GM18867 (cell line): ENCODE results near the gene NPAS2.
A peak's percentile ranks its signal among the peaks of the same experiment; 100 is the strongest.

Source experiments
- ATAC-seq: cut with Tn5 transposase; IDR thresholded peaks from one replicate; pipeline ENCODE4 v1.9.1; 2021; ENCODE audit warnings: mild to moderate bottlenecking, moderate library complexity; ENCODE audit not compliant: unreplicated experiment

Gene NPAS2

DNA sequence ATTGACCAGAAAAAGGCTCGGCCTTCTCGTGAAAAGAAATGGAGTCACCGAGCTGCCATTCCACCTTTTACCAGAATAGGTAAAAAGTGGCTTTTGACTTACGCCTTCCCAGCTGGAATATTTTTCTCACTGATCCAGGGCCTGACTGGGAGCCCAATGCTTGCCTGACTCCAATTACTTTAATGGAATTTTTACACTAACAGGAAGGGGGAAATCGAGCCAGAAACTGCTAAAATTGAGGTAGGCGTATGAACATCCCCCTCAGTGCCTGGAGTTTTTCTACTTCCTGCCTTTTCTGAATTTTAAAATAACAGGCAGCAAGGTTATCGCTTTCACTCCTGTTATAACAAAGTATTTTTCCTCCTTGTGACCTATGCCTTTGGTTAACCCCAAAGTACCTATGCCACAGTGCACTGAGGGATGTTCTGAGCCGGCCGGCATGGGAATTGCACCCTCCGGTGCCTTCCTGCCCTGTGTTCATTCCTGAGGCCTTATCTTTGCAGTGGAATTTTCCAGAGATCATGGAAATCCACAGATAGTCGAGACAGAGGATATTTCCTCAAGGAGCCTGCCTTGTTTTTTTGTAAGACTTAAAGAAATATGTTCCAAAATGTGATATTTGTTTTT, 163.9 kb downstream of the NPAS2 start:
- ATAC-seq: no peak

DNA sequence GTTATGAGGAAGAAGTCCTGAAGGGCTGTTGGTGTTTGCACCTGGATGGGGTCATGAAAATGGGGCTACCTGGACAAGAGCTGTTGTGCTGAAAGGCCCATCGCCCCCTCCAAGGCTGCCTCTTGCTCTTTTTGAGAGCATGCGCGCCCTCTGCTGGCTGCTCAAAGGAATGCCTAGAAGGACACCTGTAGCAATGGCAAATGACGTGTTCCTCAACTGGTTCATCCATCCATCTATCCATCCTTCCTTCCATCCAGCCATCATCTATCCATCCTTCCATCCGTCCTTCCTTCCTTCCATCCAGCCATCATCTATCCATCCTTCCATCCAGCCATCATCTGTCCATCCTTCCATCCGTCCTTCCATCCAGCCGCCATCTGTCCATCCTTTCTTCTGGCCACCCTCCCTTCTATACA, 165.0 kb downstream of the NPAS2 start:
- ATAC-seq: peak; percentile 73

DNA sequence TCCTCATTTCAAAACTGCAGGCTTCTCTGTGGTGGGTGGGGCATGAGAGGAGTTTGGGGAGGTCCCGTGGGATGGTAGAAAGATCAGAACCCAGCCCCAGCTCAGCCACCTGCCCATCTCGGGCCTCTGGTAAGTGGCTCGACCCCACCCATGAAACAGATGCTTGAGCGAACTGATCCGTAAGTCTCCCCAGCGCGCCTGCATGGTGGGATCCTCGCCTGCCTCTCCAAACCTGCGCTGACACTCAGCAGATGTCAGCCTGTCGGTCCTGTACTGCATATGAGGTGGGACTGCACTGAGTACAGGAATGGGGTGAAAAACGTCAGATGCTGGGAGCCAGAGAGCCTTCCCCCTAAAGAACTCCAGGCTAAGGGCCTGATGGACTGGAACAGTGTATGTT, 166.2 kb downstream of the NPAS2 start:
- ATAC-seq: no peak

DNA sequence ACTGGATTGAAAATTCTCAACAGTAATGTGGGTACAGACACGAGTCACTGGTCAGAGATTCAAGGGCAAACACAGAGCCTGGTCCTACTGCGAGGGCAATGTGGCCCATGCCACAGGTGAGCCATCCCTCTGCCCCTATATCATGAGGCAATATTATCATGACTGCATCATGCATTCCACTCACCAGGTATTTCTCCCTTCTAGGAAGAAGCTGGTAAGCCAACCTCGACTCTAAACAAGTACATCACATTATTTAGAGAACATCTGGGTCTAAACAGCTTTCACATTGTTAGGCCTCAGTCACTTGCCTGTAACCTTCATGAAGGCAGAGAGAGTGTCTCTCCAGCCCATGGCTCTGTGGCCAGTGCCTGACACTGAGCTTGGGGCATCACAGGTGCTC, 167.6 kb downstream of the NPAS2 start:
- ATAC-seq: no peak

DNA sequence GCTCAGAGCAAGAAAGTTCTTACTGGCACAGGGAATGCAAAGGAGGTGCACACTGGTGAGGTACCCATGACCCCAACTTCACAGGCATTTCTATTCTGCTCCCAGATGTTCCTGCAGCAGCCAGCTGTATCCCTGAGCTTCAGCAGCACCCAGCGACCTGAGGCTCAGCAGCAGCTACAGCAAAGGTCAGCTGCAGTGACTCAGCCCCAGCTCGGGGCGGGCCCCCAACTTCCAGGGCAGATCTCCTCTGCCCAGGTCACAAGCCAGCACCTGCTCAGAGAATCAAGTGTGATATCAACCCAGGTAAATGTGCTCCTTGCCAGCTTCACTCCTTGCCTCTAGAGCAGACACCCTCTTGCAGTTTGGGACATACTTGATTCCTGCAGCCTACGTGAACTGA, 168.0 kb downstream of the NPAS2 start:
- no peak for ATAC-seq

DNA sequence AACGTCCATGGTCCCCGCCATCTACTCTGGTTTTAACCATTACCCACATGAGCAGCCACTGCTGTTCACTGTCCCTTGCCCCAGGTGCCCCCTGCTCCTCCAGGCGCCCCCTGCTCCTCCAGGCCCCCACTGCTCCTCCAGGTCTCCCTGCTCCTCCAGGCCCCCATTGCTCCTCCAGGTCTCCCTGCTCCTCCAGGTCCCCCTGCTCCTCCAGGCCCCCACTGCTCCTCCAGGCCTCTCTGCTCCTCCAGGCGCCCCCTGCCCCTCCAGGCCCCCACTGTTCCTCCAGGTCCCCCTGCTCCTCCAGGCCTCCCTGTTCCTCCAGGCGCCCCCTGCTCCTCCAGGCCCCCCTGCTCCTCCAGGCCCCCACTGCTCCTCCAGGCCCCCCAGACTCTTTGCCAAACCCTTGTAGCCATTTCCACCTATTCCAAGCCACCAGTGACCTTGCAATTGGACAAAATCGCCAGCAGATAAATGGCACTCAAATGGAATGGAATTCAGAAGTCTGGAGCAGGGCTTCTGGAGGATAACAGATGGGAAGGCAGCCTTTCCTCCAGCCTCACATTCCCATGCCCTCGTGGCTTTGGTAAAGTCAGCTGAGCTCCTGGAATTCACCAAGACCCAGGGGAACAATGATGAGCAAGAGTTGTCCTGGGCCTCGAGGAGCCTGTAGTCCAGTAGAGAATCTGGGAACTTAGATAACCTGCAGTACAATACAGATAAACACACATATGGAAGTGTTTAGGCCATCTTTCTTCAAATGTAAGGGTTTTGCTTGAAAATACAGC, 168.9 kb downstream of the NPAS2 start:
- no peak for ATAC-seq

DNA sequence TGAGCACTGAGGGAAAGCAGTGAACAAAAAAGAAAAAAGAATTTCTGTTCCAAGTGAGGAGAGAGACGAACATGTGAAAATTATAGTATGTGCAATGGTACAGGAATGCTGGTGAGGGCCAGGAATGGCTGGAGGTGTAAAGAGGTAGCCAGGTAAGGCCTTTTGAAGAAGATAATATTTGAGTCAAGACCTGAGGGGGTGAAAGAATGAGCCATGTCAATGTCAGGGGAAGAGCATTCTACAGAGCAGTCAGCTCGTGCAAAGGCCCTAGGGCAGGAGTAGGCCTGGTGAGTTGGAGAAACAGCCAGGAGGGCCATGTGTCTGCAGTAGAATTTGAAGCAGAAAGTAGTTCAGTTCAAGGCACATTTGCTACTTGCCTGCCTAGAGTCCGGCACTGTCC, 169.7 kb downstream of the NPAS2 start:
- no peak for ATAC-seq

DNA sequence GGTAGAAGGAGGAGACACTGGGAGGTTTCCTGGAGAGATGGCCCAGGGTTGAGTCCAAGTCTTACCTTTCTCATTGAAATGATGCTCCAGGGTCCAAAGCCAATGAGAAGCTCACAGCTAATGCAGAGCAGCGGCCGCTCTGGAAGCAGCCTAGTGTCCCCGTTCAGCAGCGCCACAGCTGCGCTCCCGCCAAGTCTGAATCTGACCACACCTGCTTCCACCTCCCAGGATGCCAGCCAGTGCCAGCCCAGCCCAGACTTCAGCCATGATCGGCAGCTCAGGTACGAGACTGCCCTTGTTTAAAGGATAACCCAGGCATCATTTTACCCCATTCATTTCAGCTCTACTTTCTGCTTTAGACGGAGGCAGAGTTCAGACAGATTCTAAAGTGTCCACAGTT, 170.2 kb downstream of the NPAS2 start:
- ATAC-seq: no peak

DNA sequence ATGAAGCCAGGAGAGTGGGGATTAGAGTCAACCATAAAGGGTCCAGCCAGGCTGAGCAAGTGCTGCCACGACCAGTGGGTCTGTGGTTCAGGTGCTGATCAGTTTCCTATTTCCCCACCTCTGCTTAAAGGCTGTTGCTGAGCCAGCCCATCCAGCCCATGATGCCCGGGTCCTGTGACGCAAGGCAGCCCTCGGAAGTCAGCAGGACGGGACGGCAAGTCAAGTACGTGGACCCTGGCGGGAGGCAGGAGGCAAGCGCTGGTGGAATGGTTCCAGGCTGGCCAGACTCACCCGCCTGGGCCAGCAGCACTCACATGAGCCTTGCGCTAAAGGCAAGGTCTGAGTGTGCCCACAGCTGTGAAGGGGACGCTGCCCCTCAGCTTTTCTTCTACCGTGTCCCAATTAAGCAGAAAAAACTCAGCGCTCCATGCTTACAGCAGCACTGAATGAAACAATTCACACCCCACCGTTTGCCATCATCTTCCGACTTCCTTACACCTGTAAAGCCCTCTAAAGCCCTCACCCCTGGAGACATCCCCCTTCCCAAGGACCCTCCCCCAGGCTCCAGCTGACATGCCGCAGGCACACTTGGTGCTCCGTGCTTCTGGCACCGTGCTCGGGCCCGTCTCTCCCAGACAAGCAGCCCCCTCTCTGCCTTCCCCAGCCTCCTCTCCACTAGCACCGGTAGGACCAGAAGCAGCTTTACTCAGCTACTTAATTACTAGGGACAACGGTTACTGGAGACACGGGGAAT, 170.9 kb downstream of the NPAS2 start:
- ATAC-seq: no peak

DNA sequence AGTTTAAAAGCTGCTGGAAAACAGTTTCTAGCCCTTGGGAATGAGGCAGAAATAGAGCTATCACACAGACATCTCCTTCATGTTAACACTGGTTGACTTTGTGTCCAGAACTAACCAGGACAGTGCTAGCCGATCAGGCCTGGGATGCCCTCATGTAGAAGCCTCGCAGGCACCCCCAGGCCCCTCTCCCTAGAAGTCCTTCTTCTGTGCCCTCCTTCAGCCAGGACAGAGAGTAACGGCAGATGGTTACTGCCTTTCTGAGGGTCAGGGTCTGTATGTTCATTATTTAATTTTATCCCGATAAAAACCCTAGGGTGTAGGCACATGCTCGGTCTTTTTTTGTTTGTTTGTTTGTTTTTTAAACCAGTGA, 171.4 kb downstream of the NPAS2 start:
- no peak for ATAC-seq

DNA sequence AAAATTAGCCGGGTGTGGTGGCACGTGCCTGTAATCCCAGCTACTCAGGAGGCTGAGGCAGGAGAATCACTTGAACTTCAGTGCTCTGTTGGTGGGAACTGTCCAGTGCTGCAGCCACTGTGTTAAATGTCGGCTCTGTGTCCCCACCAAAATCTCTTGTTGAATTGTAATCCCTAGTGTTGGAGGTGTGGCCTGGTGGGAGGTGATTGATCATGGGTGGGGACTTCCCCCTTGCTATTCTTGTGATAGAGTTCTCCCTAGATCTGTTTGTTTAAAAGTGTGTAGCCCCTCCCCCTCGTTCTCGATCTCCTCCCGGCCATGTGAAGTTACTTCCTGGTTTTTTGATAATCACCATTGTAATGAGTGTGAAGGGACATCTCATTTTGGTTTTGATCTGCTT, 172.3 kb downstream of the NPAS2 start:
- ATAC-seq: no peak

DNA sequence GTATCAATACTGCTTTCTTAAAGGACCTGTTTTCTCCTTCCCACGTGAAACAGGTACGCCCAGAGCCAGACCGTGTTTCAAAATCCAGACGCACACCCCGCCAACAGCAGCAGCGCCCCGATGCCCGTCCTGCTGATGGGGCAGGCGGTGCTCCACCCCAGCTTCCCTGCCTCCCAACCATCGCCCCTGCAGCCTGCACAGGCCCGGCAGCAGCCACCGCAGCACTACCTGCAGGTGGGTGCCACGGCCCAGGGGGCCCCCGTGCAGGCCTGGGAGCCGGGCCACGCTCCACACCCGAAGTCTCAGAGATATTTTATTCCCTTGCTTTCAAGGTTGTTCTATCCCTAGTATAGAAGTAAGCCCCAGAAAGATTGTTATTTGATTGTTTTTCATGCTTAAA, 173.4 kb downstream of the NPAS2 start:
- no peak for ATAC-seq

DNA sequence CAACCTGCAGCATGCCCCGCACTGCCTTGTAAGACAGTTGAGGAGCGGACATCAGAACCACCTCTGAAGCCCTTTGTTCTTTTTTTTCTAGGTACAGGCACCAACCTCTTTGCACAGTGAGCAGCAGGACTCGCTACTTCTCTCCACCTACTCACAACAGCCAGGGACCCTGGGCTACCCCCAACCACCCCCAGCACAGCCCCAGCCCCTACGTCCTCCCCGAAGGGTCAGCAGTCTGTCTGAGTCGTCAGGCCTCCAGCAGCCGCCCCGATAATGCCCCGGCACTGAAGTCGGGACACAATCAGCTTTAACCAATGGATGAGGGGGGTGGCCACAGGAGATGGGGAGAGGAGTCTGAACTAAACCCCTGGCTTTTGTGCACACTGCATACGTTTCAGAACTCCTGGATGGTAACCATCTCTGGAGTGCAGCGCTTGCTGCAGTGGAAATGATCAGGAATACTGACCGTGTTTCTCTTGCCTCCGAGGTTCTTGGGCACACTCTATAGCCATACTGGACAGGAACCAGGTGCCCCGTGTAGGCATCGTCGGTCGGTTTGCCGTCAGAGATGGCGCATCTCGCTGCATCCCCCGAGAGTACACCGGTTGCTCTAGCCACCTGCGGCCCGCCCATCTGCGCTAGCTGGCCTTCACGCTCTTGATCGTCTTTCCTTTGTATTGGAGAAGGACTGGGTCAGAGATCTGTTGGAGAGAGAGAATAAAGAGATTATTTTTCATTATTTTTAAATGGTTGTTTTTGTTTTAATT, 175.6 kb downstream of the NPAS2 start:
- ATAC-seq: no peak

DNA sequence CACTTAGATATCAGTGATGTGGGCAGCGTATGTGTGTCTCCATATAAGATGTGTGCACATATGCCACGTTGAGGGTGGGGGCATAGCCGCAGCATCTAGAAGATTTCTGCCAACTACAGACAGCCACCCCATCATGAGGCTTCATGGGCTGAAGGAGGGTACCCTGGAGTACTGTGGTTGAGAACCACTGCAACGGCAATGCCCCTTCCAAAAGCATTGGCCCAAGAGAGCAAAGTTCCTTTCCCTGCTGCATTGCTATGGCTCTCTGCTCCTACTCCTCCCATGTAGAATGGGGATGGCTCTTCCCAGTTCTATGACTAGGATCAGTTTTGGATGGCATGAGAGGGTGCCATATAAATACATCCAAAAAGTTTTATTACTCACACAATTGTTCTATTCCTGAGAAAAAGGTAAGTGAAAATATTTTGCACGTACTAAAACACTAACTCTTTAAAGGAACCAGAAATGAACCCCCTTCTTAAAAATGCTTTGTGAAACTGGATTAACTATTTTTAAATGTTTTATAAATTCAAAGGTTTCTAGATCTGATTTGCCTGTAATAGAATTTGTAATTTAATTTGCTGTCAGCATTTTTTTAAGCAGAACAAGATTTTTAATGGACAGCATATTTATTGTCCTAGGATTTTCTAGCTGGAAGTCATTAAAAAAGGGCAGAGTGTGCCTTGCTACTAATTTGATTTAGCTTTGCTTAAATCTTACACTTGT, 177.7 kb downstream of the NPAS2 start:
- ATAC-seq: no peak

DNA sequence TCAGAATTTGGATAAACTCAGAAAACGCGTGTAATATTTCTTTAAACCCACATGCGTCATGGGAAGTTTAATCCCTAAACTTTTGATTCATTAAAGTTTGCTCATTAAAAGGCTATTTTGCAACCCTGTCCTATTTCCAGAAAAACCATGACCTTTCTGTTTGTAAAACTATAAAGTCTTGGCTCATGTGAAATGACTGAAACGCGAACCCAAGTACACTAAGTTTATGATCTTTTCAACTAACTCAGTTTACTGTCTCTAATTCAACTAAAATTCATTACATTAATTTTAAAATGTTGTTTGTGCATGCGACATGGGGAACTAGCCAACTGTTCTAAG, 178.3 kb downstream of the NPAS2 start:
- ATAC-seq: no peak

DNA sequence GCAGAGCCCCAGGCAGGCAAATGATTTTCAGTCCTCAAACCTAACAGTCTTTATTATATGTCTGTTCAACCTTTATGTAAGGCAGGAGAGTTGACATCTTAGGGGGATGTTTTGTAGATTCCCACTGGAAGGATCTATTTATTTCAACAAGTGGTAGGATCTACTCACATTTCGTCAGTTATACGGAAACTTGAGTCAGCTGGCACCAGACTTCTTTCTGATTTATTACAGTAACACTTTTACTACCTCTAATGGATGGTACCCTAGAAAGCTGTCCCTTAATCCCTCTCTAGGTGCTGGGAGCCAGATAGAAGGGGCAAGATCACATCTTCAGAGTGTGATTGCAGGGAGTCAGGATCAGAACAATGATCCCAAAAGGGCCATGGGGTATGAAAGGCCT, 180.1 kb downstream of the NPAS2 start:
- no peak for ATAC-seq

DNA sequence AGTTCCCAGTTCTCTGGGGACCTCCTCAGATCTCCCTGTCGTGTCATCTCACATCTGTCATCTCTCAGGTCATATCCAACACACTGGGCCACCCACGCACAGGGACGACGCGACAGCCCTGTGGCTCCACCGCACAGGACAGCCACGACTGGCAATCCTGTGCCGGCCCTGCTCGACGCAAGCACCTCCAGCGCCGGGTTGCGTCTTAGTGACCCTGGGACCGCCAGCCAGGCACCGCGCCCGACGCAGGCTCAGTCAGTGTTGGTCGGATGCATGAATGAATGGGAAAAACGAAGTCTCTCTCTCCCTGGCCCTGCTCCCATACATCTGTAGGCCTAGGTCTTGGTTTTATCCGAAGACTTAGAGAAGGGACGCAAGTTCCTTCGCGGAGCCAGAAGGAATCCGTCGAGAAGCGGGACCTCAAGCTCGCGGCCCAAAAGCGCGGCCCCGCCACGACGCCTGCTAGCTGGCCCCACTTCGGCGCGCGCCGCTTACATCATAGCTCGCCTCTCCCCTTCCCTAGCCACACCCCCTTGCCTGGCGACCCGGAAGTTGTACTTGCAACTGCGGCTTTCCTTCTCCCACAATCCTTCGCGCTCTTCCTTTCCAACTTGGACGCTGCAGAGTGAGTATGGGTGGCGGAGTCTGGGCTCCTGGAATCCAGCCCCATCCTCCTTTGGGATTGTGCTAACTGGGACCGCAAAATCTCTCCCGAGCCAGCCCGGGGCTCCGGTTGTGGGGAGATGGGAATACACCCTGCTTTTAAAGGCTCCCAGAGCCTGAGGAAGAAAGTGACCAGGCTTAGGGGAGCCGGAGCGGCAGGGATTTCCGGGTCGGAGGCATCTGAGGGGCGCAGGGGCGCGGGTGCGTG, 182.0 kb downstream of the NPAS2 start, which contains the start of gene RPL31:
RPL31 (plus strand) TSS at position 599 of the 871 bp plus-strand sequence. CDS start 413 bp downstream, outside the sequence.
- peak; percentile 98 for ATAC-seq

DNA sequence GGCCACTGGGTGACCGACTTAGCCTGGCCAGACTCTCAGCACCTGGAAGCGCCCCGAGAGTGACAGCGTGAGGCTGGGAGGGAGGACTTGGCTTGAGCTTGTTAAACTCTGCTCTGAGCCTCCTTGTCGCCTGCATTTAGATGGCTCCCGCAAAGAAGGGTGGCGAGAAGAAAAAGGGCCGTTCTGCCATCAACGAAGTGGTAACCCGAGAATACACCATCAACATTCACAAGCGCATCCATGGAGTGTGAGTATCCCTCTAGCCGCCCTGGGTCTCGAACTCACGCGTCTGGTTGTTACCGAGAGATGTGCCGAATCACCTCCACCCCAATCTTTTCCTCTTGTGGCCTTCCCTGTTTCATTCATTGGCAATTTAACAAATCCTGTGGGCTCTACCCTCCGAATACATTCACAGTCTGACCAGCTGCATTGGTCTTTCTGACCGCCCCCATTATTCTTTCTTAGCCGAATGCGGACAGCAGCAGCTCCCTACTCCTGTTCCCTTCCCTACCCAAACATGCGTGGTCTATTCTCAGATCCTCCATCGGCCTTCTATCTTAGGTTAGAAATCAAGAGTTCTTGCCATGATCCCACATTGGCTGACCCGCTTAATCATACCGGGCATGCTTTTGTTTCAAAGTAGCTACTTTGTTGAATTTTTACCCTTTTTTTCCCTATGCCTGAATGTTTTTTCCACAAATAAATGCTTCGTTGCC, 182.8 kb downstream of the NPAS2 start:
- ATAC-seq: peak; percentile 1

DNA sequence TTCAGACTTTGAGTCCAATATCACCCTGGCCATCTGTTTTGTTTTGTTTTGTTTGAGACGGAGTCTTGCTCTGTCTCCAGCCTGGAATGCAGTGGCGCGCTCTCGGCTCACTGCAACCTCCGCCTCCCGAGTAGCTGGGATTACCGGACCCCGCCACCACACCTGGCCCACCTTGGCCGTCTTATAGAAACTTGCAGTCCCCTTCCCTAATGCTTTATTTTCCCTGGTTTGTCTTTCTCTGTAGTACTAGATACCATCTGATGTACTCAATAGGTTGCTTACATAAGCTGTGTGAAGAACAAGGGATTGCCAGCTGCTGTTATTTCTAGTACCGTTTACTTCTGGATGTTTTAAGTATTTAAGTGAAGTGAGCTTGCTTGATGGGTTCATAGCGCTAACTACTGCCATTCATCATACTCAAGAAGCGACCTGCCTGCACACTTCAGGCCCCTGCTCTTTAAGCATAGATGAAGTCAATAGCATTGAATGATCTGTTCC, 183.4 kb downstream of the NPAS2 start:
- no peak for ATAC-seq
